ENCODE data around the gene MED28. TPM values are rescaled to one million over a fixed set of nuclear protein-coding genes. Genes with fewer than 3 reads are reported as not detected.
A peak's percentile ranks its signal among the peaks of the same experiment; 100 is the strongest.

The MED28 gene
- total and polyA plus RNA-seq, 10 of the 15 experiments (the other 5 are each of a cell fraction or from before 2014, with no cell fraction given): 19.9 to 77.4 (median 52.0) TPM

DNA sequence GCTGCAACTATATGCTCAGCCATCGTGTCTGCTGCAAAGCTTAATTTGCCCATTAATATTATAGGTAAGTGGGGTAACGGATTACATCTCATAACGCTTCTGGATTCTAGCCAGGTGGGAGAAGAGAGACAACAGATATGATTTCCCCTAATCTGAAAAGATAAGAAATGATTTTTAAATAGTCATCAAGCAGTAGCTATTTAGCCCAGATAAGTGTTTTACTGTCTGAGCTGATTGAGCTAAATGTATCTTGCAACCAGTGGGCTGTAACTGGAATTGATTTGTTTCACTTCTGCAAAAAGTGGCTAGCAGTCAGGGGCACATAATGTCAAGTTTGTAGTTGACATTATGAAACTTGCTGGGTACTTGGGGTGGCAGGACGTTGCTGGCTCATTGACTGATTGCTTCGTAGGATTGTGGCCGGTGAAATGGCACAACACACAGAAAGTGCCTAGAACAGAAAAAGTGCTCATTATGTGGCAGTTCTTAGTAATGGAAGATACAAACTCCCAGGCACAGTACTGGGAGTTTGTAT is 18.9 kb upstream of the MED28 start (continued):
- TF ChIP-seq ZNF207 (IDR thresholded peaks at IDR 0.05; ENCODE audit: borderline replicate concordance) (no peak), CHD1 (IDR thresholded peaks at IDR 0.05; ENCODE audit: low read depth, low read length) (no peak), BHLHE40 (IDR thresholded peaks at IDR 0.05; ENCODE audit: borderline replicate concordance in 1 of 2, low read depth in 2 of 2, low read length in 1 of 2) (0 out of 4 replicates have a peak, but pooled peaks of 1 of the 2 experiments have one; percentile 23), ASH2L (IDR thresholded peaks at IDR 0.05; ENCODE audit: borderline replicate concordance, low read depth) (no peak), SPI1 (IDR thresholded peaks at IDR 0.05; ENCODE audit: borderline replicate concordance, insufficient read depth, low read depth, low read length) (peak; percentile 99), POU2F2 (IDR thresholded peaks at IDR 0.05; ENCODE audit: borderline replicate concordance, low read depth, low read length) (no peak)
- TF ChIP-seq, protein P1, sequence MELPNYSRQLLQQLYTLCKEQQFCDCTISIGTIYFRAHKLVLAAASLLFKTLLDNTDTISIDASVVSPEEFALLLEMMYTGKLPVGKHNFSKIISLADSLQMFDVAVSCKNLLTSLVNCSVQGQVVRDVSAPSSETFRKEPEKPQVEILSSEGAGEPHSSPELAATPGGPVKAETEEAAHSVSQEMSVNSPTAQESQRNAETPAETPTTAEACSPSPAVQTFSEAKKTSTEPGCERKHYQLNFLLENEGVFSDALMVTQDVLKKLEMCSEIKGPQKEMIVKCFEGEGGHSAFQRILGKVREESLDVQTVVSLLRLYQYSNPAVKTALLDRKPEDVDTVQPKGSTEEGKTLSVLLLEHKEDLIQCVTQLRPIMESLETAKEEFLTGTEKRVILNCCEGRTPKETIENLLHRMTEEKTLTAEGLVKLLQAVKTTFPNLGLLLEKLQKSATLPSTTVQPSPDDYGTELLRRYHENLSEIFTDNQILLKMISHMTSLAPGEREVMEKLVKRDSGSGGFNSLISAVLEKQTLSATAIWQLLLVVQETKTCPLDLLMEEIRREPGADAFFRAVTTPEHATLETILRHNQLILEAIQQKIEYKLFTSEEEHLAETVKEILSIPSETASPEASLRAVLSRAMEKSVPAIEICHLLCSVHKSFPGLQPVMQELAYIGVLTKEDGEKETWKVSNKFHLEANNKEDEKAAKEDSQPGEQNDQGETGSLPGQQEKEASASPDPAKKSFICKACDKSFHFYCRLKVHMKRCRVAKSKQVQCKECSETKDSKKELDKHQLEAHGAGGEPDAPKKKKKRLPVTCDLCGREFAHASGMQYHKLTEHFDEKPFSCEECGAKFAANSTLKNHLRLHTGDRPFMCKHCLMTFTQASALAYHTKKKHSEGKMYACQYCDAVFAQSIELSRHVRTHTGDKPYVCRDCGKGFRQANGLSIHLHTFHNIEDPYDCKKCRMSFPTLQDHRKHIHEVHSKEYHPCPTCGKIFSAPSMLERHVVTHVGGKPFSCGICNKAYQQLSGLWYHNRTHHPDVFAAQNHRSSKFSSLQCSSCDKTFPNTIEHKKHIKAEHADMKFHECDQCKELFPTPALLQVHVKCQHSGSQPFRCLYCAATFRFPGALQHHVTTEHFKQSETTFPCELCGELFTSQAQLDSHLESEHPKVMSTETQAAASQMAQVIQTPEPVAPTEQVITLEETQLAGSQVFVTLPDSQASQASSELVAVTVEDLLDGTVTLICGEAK (IDR thresholded peaks at IDR 0.05; ENCODE audit: borderline replicate concordance): no peak
- TF ChIP-seq, protein P2, sequence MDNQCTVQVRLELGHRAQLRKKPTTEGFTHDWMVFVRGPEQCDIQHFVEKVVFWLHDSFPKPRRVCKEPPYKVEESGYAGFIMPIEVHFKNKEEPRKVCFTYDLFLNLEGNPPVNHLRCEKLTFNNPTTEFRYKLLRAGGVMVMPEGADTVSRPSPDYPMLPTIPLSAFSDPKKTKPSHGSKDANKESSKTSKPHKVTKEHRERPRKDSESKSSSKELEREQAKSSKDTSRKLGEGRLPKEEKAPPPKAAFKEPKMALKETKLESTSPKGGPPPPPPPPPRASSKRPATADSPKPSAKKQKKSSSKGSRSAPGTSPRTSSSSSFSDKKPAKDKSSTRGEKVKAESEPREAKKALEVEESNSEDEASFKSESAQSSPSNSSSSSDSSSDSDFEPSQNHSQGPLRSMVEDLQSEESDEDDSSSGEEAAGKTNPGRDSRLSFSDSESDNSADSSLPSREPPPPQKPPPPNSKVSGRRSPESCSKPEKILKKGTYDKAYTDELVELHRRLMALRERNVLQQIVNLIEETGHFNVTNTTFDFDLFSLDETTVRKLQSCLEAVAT (IDR thresholded peaks at IDR 0.05): 0 out of 2 replicates have a peak, but pooled peaks have one; percentile 18
- TF ChIP-seq, protein P3, sequence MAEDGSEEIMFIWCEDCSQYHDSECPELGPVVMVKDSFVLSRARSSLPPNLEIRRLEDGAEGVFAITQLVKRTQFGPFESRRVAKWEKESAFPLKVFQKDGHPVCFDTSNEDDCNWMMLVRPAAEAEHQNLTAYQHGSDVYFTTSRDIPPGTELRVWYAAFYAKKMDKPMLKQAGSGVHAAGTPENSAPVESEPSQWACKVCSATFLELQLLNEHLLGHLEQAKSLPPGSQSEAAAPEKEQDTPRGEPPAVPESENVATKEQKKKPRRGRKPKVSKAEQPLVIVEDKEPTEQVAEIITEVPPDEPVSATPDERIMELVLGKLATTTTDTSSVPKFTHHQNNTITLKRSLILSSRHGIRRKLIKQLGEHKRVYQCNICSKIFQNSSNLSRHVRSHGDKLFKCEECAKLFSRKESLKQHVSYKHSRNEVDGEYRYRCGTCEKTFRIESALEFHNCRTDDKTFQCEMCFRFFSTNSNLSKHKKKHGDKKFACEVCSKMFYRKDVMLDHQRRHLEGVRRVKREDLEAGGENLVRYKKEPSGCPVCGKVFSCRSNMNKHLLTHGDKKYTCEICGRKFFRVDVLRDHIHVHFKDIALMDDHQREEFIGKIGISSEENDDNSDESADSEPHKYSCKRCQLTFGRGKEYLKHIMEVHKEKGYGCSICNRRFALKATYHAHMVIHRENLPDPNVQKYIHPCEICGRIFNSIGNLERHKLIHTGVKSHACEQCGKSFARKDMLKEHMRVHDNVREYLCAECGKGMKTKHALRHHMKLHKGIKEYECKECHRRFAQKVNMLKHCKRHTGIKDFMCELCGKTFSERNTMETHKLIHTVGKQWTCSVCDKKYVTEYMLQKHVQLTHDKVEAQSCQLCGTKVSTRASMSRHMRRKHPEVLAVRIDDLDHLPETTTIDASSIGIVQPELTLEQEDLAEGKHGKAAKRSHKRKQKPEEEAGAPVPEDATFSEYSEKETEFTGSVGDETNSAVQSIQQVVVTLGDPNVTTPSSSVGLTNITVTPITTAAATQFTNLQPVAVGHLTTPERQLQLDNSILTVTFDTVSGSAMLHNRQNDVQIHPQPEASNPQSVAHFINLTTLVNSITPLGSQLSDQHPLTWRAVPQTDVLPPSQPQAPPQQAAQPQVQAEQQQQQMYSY (CRISPR knock-in tag; IDR thresholded peaks at IDR 0.05): no peak
- TF ChIP-seq, protein P4, sequence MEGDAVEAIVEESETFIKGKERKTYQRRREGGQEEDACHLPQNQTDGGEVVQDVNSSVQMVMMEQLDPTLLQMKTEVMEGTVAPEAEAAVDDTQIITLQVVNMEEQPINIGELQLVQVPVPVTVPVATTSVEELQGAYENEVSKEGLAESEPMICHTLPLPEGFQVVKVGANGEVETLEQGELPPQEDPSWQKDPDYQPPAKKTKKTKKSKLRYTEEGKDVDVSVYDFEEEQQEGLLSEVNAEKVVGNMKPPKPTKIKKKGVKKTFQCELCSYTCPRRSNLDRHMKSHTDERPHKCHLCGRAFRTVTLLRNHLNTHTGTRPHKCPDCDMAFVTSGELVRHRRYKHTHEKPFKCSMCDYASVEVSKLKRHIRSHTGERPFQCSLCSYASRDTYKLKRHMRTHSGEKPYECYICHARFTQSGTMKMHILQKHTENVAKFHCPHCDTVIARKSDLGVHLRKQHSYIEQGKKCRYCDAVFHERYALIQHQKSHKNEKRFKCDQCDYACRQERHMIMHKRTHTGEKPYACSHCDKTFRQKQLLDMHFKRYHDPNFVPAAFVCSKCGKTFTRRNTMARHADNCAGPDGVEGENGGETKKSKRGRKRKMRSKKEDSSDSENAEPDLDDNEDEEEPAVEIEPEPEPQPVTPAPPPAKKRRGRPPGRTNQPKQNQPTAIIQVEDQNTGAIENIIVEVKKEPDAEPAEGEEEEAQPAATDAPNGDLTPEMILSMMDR (IDR thresholded peaks at IDR 0.05 in 2 of 3, conservative IDR thresholded peaks at IDR 0.05 in 1 of 3; ENCODE audit: control insufficient read depth in 2 of 3, extremely low read depth in 1 of 3, insufficient read depth in 1 of 3, low read depth in 3 of 3, low read length in 3 of 3): no peak
- TF ChIP-seq, protein P5, sequence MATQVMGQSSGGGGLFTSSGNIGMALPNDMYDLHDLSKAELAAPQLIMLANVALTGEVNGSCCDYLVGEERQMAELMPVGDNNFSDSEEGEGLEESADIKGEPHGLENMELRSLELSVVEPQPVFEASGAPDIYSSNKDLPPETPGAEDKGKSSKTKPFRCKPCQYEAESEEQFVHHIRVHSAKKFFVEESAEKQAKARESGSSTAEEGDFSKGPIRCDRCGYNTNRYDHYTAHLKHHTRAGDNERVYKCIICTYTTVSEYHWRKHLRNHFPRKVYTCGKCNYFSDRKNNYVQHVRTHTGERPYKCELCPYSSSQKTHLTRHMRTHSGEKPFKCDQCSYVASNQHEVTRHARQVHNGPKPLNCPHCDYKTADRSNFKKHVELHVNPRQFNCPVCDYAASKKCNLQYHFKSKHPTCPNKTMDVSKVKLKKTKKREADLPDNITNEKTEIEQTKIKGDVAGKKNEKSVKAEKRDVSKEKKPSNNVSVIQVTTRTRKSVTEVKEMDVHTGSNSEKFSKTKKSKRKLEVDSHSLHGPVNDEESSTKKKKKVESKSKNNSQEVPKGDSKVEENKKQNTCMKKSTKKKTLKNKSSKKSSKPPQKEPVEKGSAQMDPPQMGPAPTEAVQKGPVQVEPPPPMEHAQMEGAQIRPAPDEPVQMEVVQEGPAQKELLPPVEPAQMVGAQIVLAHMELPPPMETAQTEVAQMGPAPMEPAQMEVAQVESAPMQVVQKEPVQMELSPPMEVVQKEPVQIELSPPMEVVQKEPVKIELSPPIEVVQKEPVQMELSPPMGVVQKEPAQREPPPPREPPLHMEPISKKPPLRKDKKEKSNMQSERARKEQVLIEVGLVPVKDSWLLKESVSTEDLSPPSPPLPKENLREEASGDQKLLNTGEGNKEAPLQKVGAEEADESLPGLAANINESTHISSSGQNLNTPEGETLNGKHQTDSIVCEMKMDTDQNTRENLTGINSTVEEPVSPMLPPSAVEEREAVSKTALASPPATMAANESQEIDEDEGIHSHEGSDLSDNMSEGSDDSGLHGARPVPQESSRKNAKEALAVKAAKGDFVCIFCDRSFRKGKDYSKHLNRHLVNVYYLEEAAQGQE (IDR thresholded peaks at IDR 0.05; ENCODE audit: low read depth, low read length): no peak

All from GM12878 (cell line).